SH-SY5Y (cell line): ENCODE measurements around the gene XRCC2.

Experiments used
- GATA2 ChIP-seq: IDR thresholded peaks from 2 replicates; pipeline ENCODE4 v1.6.1; 2011; ENCODE audit warnings: mild to moderate bottlenecking, low read depth, low read length
- GATA3 ChIP-seq: IDR thresholded peaks from 2 replicates; pipeline ENCODE4 v1.6.1; 2011; ENCODE audit warnings: low read depth, mild to moderate bottlenecking, low read length, moderate library complexity

- TF ChIP-seq GATA2 (no peak), GATA3 (no peak)
Measured at GRCh38 chr7:152677808-152678670, 2.1 kb upstream of the XRCC2 start.
